Inferior parietal cortex (tissue), 1 donor: ENCODE data around the gene FAF1.
A peak's percentile ranks its signal among the peaks of the same experiment; 100 is the strongest.

Source experiments
- DNase-seq: peaks from one replicate; pipeline ENCODE4 v3.0.0-alpha.2; 2016; ENCODE audit errors: extremely low spot score

FAF1 gene

DNA sequence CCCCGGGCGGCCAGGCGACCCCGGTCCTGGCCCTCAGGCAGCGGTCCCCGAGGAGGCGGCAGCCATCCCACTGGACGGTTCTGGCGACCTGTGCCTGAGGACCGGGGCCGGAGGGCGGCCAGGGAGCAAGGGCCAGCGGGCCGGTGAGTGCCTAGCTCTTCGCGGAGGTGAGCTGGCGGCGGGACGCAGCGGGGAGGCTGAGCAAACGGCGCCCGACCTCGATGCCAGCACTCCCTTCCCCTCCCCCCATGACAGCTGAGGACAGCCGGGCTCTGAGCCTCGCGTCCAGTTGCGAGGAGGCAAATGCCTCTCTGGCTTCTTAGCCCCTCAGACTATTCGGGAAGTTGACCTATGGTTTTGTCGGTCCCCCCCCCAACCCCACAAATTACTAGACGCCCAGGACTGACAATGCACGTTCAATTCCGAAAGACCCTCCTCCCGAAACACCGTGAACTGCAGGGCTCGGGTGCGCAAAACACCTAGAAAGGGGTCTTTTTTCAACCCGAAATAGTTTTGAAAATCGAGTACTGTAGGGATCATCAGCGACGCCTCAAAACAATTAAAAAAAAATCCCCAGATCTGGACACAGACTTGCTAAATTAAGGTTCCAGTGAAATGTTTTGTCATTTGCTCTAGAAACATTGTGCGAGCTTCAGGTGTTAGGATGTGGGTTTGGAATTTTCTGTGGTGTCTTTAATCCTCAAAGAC is 18.2 kb upstream of the FAF1 start:
- DNase-seq: peak; percentile 35

DNA sequence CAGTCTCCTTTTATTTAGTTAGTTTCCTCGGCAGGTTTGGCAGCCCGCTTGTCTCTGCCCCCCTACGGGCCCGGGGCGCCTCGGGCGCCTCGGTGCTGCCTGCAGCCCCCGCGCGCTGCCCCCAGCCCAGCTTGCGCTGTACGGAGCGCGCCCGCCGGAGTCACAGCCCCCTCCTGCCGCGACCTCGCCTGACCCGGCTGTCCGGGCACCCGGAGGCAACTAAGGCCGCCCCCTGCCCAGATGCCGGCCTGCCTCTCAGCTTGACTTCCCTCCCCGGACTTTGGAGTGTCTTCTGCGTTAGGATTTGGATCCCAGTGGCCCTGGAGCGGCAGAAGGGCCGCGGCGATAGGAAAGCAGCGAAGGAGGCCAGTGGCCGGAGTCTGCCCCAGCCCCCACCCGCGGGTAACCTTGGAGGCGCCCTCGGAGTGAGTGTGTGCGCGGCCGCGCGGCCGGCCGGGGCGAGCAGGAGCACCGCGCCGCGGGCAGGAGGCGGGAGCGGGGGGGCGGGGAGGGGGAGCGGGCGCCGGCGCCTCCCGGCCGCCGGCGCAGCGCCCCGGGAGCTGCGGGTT is 17.6 kb upstream of the FAF1 start:
- DNase-seq: peak; percentile 14

DNA sequence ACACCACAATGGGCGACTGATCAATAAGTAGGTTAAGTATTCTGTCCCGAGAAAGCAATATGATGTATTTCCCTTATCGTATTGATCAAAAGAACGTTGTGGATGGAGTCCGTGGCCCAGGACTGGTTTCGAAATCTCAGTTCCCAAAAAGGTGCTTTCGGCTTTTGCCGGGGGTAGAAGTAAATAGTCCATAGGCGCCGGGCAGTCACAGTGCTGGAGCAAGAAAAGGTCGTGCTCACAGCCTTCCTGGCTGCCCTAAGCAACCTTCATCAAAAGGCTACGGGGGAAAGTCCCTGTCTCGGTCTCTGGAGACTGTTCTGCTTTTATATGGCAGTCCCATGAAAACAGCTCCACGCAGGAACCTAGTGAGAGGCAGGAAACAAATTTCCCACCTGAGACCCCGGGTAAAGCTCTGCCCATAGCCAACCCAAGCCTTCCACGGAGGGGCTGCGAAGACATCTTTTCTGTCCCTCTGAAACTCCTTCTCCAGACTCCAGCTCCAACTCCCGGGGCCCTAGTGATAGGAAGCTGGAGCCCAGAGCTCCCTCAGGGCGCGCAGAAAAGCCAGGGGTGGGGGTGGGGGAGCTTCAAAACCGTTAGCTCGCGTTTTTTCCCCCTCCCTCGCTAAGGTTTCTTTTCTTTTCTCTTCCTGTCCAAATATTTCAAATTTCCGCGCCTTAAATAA is 17.0 kb upstream of the FAF1 start:
- DNase-seq: peak; percentile 43

DNA sequence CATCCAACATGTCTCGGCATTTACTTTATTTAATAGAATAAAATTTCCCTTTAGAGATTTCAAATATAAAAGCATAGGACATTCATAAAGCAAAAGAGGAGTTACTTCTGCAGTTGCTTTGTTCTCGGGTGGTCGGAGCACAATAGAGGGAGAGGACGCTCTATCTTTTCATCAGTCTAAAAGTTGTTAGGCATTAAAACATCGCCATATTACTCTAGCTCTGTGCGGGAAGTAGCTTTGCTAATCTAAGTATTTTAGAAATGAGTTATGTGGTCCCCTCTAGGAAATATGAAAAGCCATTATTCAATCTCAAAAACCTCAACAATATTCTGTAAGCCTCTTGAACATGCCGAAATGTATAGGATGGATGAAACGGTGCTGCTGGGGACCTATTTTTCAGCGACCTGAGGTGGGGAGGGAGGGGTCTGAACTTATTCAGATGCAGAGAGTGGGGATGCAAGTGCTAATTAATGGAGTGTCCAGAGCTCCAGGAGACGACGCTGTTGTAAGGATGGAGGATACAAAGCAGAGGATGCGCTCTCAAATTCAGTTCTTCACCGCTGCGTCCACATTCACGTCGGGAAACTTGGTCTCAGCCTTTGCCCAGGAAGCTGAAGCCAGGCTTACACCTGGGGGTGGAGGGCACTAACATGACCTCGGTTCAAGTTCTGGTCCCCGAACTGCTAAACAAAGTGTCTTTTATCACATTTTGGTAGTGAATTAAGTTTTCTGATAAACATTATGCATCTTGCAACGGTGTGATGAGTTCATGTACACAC is 16.2 kb upstream of the FAF1 start:
- DNase-seq: peak; percentile 33

DNA sequence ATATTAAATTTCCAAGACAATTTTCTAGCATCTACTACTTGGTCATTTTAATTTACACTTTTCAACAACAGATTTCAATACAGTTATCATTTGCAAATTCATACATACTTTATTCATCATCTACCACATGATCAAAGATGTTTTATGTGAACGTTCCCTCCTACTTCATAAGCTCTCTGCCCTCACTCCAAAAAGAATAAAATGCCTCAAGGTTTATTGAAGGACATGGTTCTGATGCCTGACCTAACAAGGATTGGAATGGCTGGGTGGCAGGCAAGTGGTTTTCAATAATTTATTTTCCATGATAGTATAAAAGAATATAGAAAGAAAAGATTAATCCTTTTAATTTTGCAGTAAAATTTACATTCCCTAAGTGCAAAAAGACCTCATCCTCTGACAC is 15.4 kb upstream of the FAF1 start:
- DNase-seq: no peak

DNA sequence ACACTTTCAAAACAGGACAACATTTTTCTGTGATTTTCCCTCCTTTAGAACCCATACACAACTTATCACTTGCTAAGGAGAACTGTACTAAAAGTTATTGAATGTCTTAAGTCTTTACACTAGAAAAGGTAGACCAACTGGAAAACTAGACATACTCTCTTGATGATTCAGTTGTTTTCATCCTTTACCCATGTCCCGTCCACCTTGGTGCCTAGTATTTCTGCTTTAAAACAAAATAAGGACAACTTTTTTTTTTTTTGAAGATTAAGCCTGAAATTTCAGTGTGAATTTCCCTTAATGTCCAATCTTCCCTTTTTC is 14.5 kb upstream of the FAF1 start:
- DNase-seq: no peak

DNA sequence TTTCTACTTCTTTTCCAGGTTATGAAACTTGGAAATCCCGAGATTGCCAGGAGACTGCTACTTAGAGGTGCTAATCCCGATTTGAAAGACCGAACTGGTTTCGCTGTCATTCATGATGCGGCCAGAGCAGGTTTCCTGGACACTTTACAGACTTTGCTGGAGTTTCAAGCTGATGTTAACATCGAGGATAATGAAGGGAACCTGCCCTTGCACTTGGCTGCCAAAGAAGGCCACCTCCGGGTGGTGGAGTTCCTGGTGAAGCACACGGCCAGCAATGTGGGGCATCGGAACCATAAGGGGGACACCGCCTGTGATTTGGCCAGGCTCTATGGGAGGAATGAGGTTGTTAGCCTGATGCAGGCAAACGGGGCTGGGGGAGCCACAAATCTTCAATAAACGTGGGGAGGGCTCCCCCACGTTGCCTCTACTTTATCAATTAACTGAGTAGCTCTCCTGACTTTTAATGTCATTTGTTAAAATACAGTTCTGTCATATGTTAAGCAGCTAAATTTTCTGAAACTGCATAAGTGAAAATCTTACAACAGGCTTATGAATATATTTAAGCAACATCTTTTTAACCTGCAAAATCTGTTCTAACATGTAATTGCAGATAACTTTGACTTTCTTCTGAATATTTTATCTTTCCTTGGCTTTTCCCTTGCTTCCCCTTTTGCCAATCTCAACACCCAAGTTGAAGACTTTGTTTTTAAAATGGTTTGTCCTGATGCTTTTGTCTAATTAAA is 14.0 kb upstream of the FAF1 start:
- DNase-seq: no peak

DNA sequence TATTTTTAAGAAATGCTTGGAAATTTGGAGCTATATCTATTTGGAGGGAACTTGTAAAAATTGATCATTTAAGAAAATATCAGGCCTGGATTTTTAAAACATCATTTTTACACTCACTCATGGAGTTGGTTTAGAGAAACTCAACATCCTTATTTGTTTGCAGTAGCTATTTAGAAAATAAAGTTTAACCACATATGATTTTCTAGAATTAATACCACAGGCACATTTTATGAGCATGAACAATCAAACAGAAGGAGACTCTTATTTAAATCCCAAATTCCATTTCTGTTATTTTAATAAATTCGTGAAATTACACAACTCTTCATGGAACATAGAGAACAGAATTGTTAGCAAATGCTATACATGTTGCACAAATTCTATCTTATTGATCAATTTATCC is 13.2 kb upstream of the FAF1 start:
- DNase-seq: no peak

DNA sequence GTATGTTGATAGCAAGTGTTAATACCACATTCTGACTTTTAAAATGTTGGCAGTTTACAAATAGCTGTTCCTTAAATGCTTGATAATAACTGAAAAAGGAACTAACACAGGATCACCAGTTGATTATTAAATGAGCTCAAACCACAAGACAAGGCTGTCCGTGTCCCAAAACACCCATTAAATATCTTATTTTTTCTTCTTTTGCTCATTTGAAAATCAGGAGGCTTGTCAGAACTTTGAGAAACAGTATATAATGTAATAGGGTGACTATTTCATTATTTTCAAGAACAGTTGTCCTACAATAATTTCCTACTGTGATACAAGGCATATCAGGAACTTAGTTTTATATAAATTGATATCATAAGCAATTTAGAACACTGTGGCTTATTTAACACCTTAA is 12.7 kb upstream of the FAF1 start:
- DNase-seq: no peak

DNA sequence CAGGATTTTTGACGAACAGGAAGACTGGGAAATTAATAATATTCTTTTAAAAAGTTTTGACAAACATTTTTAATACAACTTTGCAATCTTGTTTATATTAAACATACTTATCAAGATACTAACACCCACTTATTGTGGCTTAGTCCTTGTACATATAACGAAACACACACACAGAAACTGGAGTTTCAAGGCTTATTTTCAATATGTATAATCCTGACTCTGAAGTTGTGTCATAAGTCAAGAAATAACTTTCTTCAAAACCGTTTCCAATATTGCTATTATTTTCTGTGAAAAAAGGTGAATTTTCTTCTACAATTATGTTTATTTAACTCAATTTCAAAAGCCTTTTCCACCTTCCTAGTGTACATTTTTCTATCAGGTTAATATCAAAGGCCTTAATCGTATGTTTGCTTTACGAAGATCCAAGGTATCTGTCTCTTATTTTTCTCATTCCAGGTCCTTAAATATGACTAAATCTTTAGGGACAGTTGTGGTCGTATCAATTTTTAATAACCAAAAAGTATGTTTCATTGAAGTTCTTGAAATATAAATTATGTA is 11.8 kb upstream of the FAF1 start:
- no peak for DNase-seq

DNA sequence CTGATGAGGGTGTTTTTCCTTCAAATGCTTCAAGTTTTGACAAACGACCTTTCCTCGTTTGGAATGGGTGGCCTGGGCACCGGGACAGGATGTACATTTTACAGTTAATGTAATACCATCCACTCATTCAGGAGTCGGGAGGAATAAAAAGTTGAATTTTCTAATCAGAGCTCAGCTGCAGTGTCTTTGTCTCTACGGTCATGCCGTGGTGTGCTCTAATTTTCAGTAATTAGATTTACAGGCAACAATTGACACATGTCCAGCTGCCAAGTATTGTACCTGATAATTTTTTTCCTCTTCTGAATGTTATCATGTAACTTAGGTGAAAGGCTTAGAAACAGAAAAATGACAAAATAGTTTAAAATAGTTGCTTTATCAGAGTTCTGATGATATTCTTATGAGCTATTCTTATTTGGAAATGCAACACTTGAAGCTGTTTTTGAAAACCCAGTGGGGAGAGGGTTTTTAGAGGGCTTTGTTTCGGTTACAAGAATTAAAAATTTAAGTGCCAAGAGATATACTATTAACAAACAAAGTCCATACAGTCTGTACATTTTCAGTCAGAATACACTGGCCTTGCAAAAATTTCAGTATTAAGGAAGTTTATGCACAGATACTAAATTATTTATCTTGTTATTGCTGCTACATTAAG is 11.0 kb upstream of the FAF1 start:
- DNase-seq: no peak

DNA sequence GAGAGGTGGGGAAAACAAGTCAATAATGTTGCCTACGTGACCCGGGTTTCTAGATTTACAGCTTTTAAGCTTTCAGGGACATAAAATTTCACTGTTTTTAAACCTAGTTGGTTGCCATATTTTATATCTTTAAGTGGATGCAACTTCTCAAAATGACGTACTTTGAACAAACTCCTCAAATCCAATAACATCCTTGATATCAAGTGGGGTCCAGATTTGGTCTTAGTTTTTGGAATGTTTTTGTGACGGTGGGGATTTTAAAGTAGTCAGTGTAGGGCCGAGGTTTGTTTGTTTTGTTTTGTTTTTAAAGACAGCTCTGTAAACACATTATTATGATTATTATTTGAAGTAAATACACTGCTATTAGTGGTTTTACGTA is 10.4 kb upstream of the FAF1 start:
- DNase-seq: no peak

DNA sequence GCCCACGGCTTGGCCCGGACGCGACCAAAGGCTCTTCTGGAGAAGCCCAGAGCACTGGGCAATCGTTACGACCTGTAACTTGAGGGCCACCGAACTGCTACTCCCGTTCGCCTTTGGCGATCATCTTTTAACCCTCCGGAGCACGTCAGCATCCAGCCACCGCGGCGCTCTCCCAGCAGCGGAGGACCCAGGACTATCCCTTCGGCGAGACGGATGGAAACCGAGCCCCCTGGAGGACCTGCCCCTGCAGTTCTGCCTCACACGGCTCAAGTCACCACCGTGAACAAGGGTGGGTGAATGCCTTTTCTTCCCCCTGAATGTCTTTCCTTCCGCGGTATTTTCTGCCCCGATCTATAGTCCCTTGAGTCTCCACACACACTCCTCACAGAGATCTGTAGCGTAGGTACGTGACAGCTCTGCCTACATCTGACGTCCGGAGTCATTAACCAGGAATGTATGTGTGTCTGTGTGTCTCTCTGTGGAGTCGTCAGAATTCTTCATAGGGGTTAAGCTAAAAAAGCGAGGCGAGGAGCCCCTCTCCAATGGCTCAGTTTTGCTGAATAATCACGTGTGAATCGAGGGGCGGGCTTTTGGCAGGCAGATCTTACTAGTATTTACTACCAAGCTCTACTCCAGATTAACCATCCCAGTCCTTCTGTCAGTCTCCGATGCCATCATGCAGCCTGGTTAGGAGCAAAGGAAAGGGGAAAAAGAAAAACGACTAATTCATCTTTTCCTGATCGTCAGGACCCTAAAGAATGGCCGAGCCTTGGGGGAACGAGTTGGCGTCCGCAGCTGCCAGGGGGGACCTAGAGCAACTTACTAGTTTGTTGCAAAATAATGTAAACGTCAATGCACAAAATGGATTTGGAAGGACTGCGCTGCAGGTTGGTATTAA is 9.8 kb upstream of the FAF1 start, which contains the start of gene CDKN2C:
CDKN2C (plus strand) TSS at position 635 of the 898 bp plus-strand sequence; CDS start at position 759, 124 bp downstream.
- peak; percentile 80 for DNase-seq

DNA sequence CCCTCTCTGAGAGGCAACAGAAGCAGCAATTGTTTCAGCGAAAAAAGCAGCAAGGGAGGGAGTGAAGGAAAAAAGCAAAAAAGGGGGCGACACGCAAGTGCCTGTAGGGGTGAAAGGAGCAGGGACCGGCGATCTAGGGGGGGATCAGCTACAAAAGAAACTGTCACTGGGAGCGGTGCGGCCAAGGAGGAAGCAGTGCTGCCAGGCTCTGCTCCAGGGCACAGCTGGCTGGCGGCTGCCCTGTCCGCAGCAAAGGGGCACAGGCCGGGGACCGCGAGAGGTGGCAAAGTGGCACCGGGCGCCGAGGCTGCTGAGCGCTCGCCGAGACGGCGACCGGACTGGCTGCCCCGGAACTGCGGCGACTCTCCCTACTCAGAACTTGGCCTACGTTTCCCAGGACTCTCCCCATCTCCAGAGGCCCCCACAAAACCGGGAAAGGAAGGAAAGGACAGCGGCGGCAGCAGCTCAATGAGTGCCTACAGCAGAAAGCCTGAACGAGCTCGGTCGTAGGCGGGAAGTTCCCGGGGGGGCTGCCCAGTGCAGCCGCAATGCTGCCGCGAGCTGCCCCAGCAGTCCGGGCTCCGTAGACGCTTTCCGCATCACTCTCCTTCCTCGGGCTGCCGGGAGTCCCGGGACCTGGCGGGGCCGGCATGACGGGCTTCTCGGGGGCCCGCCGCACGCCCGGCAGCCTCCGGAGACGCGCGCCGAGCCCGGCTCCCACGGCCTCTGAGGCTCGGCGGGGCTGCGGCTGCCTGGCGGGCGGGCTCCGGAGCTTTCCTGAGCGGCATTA is 8.9 kb upstream of the FAF1 start:
- peak; percentile 34 for DNase-seq

DNA sequence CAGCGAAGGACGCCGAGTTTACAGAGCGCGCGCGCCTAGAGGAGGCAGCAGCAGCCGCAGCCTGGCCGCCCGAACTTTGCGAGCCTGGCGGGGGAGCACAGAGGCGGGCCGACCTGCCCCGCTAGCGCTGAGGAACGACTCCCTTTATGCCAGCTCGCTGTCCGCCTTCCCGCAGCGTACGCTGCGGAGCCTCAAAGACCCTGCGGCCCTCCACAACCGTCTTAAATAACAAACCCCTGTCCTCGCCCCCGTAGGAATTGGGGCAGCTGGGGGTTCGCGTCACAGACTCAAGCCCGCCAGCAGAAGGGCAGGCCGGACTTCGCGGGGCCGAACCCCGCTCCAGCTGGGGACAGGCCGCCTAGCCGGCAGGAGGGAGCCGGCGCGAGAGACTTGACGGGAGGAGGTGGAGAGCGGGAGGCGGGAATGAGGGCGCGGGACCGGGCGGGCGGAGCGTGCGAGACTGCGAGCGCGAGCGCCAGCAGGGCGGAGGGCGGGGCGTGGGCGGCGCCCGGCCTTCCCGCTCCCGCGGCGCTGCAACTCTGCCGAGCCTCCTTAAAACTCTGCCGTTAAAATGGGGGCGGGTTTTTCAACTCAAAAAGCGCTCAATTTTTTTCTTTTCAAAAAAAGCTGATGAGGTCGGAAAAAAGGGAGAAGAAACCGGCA is 8.2 kb upstream of the FAF1 start:
- DNase-seq: peak; percentile 75

DNA sequence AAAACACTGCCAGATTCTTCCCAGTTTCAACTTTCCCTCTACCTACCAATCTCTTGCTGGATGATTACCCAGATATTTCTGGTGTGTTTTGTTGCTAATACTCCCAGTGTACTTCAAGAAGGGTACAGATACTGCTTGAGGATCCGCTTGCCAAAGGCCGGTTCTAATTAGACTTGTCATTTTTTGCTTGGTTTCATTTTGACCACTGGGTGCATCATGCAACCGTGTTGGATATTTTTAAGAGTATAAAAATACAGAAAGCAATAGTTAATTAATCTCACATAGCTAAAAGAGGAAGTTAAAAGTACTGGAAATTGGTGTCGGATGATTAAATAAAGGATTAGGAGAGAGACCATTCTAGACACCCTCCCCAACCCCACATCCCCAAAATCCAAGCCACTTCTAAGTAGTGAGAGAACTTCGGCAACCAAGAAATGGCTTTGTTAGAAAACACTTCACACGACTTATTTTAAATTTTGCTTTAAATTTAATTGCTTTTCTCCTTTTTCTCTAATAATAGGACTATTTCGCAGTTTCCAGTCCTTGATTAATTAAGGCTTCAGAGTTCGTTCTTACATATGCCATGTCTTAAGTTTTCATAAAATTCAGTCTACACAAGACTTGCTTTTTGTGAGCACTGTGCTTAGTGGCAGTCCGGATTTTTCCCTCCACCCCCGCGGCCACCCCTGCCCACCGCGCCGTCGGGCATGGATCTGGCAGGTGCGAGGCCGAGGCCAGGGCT is 7.5 kb upstream of the FAF1 start:
- DNase-seq: peak; percentile 53

DNA sequence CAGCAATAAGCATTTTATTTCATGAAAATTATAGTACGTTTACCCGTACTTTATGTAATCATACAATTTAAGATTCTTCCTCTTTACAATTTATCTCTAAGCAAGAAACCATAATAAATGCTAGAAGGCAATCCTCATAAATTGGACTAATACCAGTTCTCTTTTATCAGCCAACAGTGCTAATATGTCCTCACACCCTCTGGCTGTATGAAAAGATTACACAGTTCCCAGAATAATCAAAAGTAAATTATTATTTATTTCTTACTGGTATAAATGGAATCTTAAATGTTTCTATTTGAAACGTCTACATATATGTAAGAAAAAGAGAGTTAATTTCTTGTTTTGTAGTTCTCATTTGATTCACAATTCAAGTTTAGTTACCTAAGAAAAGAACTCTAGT is 6.9 kb upstream of the FAF1 start:
- no peak for DNase-seq

DNA sequence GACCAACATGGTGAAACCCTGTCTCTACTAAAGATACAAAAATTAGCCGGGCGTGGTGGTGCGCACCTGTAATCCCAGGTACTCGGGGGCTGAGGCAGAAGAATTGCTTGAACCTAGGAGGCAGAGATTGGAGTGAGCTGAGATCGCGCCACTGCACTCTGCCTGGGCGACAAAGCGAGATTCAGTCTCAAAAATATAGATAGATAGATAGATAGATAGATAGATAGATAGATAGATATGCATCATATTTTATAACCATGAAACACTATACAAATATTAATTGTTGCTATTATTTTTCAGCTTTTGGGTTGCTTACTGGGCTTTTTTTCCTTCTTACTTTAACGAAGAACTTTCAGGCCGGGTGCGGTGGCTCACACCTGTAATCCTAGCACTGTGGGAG is 4.8 kb upstream of the FAF1 start:
- no peak for DNase-seq
